IPS-11a (cell line): Measurements from ENCODE around the gene CDH15.
"Not testable (repeated sequence)": the region's sequence is repeated elsewhere in the genome, so short reads cannot be mapped to it uniquely, and the experiment has no call there.

ENCODE experiments used
- H3K4me3 ChIP-seq: one replicate; pipeline ENCODE4 v1.5.1; 2013; ENCODE audit warnings: low read depth, low read length, control low read depth

The CDH15 gene

DNA sequence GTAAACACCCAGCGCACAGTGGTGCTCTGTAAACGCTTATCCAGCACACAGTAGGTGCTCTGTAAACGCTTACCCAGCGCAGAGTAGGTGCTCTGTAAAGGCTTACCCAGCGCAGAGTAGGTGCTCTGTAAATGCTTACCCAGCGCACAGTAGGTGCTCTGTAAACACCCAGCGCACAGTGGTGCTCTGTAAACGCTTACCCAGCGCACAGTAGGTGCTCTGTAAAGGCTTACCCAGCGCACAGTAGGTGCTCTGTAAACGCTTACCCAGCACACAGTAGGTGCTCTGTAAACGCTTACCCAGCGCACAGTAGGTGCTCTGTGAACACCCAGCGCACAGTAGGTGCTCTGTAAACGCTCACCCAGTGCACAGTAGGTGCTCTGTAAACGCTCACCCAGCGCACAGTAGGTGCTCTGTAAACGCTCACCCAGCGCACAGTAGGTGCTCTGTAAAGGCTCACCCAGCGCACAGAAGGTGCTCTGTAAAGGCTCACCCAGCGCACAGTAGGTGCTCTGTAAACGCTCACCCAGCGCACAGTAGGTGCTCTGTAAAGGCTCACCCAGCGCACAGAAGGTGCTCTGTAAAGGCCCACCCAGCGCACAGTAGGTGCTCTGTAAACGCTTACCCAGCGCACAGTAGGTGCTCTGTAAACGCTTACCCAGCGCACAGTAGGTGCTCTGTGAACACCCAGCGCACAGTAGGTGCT is 14.5 kb downstream of the CDH15 start:
- H3K4me3 ChIP-seq: not testable (repeated sequence)

DNA sequence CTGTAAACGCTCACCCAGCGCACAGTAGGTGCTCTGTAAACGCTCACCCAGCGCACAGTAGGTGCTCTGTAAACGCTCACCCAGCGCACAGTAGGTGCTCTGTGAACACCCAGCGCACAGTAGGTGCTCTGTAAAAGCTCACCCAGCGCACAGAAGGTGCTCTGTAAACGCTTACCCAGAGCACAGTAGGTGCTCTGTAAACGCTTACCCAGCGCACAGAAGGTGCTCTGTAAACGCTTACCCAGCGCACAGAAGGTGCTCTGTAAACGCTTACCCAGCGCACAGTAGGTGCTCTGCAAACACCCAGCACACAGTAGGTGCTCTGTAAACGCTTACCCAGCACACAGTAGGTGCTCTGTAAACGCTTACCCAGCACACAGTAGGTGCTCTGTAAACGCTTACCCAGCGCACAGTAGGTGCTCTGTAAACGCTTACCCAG is 15.1 kb downstream of the CDH15 start:
- H3K4me3 ChIP-seq: not testable (repeated sequence)

DNA sequence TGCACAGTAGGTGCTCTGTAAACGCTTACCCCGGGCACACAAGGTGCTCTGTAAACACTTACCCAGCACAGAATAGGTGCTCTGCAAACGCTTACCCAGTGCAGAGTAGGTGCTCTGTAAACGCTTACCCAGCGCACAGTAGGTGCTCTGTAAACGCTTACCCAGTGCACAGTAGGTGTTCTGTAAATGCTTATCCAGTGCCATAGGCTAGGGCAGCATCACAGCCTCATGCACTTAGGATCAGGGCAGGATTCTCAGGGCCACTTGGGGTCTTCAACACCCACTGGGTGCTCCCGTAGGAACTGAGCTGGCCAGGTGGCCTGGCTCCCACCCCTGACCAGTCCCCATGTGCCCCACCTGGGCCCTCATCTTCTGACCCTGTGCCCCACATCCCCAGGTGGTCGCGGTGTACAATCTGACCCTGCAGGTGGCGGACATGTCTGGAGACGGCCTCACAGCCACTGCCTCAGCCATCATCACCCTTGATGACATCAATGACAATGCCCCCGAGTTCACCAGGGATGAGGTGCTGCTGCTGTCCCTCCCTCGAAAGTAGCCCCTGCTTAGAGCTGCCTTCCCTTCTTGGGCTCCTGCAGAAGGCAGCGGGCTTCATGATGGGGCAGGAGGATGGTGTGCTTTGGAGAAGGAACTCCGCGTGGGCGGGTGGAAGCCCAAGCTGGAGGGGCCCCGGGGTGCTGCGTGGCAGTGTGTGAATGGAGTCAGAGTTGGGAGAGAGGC is 15.7 kb downstream of the CDH15 start:
- no peak overlapping the region for H3K4me3 ChIP-seq

GRCh38 chr16:89187770-89188392 is 16.3 kb downstream of the CDH15 start:
- H3K4me3 ChIP-seq: no peak overlapping the region

DNA sequence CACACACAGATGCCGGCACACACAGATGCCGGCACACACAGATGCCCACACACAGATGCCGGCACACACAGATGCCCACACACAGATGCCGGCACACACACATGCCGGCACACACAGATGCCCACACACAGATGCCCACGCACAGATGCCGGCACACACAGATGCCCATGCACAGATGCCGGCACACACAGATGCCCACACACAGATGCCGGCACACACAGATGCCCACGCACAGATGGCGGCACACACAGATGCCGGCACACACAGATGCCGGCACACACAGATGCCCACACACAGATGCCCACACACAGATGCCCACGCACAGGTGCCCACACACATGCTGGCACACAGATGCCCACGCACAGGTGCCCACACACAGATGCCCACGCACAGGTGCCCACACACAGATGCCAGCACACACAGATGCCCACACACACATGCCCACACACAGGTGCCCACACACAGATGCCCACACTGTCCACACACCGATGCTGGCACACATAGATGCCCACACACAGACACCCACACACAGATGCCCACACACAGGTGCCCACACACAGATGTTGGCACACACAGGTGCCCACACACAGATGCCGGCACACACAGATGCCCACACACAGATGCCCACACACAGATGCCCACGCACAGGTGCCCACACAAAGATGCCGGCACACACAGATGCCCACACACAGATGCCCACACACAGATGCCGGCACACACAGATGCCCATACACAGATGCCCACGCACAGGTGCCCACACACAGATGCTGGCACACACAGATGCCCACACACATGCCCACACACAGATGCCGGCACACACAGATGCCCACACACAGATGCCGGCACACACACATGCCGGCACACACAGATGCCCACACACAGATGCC is 17.2 kb downstream of the CDH15 start:
- H3K4me3 ChIP-seq: not testable (repeated sequence)

DNA sequence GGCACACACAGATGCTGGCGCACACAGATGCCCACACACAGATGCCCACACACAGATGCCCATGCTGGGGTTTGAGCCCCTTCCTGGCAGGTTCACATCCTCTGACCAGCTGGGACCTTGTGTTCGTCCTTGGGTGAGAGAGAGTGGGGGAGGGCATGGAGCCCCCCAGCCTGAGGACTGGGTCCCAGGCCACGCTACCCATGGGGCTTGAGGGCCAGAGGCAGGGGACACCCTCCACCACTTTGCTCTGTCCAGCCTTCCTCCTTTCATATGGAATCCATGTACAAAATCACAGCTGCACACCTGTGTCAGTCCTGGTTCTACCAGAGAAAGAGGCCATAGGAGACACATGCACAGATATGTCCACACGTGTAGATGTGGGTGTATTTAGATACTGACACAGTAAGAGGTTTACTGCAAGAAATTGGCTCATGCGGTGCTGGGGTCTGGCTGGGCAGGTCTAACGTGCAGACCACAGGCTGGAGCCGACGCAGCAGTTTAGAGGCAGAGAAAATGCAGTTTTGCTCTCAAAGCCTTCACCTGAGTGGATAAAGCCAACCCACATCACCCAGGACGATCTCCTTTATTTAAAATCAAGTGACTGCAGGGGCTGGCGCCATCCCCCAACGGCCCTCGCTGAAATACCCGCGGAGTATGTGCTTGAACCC is 17.9 kb downstream of the CDH15 start:
- no peak overlapping the region for H3K4me3 ChIP-seq

DNA sequence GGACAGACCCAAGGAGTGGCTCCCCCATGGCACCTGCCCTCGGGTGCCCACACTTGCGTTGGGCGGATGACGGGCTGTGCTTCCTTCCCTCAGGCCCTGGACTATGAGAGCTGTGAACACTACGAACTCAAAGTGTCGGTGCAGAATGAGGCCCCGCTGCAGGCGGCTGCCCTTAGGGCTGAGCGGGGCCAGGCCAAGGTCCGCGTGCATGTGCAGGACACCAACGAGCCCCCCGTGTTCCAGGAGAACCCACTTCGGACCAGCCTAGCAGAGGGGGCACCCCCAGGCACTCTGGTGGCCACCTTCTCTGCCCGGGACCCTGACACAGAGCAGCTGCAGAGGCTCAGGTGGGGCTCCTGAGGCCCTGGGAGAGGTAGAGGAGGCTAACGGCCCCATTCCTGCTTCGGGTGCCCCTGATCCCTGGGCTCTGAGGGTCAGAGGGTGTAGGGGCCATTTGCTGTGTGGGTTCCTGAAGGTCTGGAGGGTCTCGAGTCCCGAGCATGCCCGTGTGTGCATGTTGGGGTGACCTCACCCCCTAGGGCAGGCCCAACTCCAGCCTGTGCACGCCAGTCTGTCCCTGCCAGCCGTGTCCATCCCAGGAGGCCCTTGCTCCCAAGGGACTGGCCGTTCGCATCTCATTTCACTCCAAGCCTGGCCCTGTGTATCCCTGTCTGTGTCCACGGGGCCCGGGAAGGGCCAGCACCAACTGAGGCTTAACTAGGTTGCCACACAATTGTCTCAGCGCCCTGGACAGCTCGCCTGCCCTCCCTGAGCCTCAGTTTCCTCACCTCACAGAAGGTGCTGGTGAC is 18.8 kb downstream of the CDH15 start:
- no peak overlapping the region for H3K4me3 ChIP-seq

- H3K4me3 ChIP-seq: no peak overlapping the region
Measured at GRCh38 chr16:89191033-89191900, 19.7 kb downstream of the CDH15 start.

DNA sequence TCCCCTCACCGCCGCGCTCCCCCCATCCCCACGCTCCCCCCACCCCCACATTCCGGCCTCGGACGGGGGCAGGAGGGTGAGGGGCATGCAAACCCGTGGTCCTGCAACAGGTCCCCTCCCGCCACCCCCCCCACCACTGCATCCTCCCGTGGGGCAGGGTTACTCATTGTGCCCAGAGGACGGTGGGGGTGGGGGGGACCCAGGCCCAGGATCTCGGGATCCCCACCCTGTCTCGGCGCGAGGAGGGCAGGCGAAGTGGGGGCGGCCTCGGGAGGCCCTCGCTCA is 20.3 kb downstream of the CDH15 start:
- peak overlapping the region; percentile 27 for H3K4me3 ChIP-seq

GRCh38 chr16:89192186-89192955 is 20.8 kb downstream of the CDH15 start:
- peak overlapping the region; percentile 27 for H3K4me3 ChIP-seq

DNA sequence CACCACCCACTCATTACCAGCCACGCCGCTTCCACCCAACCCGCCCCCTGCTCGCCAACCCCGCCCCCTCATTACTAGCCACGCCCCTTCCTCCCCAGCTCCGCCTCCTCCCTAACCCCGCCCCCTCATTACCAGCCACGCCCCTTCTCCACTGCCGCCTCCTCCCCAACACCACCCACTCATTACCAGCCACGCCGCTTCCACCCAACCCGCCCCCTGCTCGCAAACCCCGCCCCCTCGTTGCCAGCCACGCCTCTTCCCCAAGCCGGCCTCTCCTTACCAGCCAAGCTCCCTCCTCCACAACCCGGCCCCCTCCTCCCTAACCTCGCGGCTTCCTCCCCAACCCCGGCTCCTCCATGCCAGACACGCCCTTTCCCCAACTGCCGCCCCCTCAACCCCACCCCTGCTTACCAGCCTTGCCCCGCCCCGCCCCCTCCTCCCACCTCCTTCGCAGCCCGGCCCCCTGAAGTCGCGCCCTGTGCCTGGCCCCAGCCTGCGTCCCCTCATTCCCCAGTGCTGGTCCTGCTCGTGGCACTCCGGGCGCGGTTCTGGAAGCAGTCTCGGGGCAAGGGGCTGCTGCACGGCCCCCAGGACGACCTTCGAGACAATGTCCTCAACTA is 21.5 kb downstream of the CDH15 start:
- H3K4me3 ChIP-seq: no peak overlapping the region

GRCh38 chr16:89193576-89194293 is 22.2 kb downstream of the CDH15 start:
- H3K4me3 ChIP-seq: no peak overlapping the region

DNA sequence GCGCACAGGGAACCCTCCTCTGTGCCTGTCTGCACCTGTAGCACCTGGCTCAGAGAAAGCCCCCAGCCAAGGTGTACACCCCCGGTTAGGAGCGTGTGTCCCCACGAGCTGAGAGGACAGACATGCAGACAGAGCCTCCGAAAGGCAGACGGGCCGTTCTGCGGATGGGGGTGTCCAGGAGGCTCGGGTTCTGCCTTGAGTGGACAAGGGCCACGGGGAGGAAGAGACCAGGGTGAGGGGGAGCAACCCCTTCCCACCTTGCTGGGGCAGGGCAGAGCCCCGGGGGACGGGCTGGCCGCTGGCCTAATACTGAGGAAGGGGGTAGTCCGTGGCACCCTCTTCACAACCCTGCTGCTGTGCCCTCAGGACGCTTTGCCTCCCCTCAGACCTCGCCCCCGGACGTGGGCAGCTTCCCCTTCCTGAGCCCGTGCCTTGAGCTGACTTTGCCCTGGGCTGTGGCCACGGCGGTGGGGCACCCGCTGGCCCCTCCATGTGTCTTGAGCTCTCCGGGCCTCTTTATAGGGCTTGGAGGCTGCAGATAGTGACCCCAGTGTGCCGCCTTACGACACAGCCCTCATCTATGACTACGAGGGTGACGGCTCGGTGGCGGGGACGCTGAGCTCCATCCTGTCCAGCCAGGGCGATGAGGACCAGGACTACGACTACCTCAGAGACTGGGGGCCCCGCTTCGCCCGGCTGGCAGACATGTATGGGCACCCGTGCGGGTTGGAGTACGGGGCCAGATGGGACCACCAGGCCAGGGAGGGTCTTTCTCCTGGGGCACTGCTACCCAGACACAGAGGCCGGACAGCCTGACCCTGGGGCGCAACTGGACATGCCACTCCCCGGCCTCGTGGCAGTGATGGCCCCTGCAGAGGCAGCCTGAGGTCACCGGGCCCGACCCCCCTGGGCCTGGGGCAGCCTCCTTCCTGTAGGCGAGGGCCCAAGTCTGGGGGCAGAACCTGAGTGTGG is 23.1 kb downstream of the CDH15 start:
- H3K4me3 ChIP-seq: no peak overlapping the region

DNA sequence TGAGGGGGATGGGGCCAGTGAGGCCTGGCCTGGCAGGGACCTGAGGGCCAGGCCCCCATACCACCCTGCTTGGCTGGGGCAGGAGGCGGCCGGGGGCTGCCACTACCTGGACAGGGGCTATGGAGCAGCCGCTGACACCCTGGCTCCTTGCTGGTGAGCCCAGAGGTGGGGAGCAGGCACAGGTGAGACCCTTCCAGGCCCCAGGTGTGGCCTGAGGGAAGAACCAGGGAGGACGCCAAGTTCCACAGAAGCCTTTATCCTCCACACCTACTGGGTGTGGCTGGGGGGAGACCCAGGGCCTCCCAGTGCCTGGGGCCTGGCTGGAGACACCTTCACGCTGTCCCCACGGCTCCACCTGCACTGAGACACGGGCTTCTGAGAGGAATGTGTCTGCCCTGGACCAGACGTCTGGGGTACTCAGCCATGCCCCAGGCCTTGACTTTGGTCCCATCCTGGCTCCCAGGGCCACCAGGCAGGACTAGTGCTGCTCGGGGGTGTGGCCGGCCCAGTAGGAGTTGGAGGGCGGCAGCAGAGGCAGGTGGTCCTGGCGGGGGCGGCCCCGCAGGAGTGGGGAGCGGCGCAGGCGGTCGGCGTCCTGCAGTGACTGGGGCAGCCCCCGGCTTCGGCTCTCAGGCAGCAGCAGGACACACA is 24.1 kb downstream of the CDH15 start:
- H3K4me3 ChIP-seq: no peak overlapping the region

- H3K4me3 ChIP-seq: no peak overlapping the region
Measured at GRCh38 chr16:89197033-89197632, 25.6 kb downstream of the CDH15 start.
